Stromal cell of bone marrow (primary cell): ENCODE measurements around the gene ROBO1.

ENCODE experiments used
- DNase-seq: peaks from one replicate; pipeline ENCODE4 v3.0.0-alpha.2; 2012; ENCODE audit warnings: low read depth

Gene ROBO1

GRCh38 chr3:79467721-79468120 lies 300.1 kb downstream of the ROBO1 start:
- no peak for DNase-seq

- DNase-seq, result no peak
These were observed 306.5 kb downstream of the ROBO1 start for GRCh38 chr3:79461129-79461792.

- DNase-seq, result no peak
These were observed 314.2 kb downstream of the ROBO1 start for GRCh38 chr3:79453600-79453999.

GRCh38 chr3:79436387-79436786 lies 331.4 kb downstream of the ROBO1 start:
- DNase-seq, result no peak

- no peak for DNase-seq
These were observed 340.7 kb downstream of the ROBO1 start for GRCh38 chr3:79427081-79427480.

- no peak for DNase-seq
These were observed 343.0 kb downstream of the ROBO1 start for GRCh38 chr3:79424811-79425210.

- no peak for DNase-seq
These were observed 344.4 kb downstream of the ROBO1 start for GRCh38 chr3:79423417-79423816.

GRCh38 chr3:79421273-79421672 lies 346.5 kb downstream of the ROBO1 start:
- DNase-seq, result no peak

- DNase-seq, result no peak
These were observed 348.8 kb downstream of the ROBO1 start for GRCh38 chr3:79418855-79419621.

- no peak for DNase-seq
These were observed 352.4 kb downstream of the ROBO1 start for GRCh38 chr3:79415356-79415755.

GRCh38 chr3:79414806-79415205 lies 353.0 kb downstream of the ROBO1 start:
- DNase-seq, result peak; percentile 70

- DNase-seq, result no peak
These were observed 353.8 kb downstream of the ROBO1 start for GRCh38 chr3:79414035-79414434.

GRCh38 chr3:79412537-79412936 lies 355.3 kb downstream of the ROBO1 start:
- DNase-seq, result no peak

GRCh38 chr3:79410617-79411016 lies 357.2 kb downstream of the ROBO1 start:
- DNase-seq, result no peak

- DNase-seq, result no peak
These were observed 357.7 kb downstream of the ROBO1 start for GRCh38 chr3:79410136-79410535.

- no peak for DNase-seq
These were observed 361.6 kb downstream of the ROBO1 start for GRCh38 chr3:79406175-79406574.

- no peak for DNase-seq
These were observed 362.6 kb downstream of the ROBO1 start for GRCh38 chr3:79405183-79405582.

GRCh38 chr3:79396595-79396994 lies 371.2 kb downstream of the ROBO1 start:
- no peak for DNase-seq

- DNase-seq, result no peak
These were observed 375.3 kb downstream of the ROBO1 start for GRCh38 chr3:79392479-79392878.

- no peak for DNase-seq
These were observed 377.4 kb downstream of the ROBO1 start for GRCh38 chr3:79390352-79390751.

GRCh38 chr3:79385211-79385610 lies 382.6 kb downstream of the ROBO1 start:
- DNase-seq, result no peak

- DNase-seq, result peak; percentile 16
These were observed 384.3 kb downstream of the ROBO1 start for GRCh38 chr3:79383402-79384012.

- no peak for DNase-seq
These were observed 387.2 kb downstream of the ROBO1 start for GRCh38 chr3:79380581-79380980.
